HFF-Myc (cell line): ENCODE results near the gene SIPA1.

Experiments
- DNase-seq: peaks from one replicate; pipeline ENCODE4 v3.0.0-alpha.2; 2011; ENCODE audit warnings: low read depth; ENCODE audit errors: extremely low read depth
- H3K4me3 ChIP-seq: replicated peaks from 2 replicates; pipeline ENCODE4 v1.5.1; 2011; ENCODE audit warnings: low read depth, mild to moderate bottlenecking, control low read depth, low read length
- TF ChIP-seq, protein P1 (sequence below): IDR thresholded peaks from 2 replicates; pipeline ENCODE4 v1.5.1; 2012; ENCODE audit warnings: mild to moderate bottlenecking, low read depth, low read length, control low read depth; ENCODE audit errors: missing control alignments

SIPA1 gene

GRCh38 chr11:65639623-65640482 lies 2.0 kb downstream of the SIPA1 start:
- H3K4me3 ChIP-seq = no peak overlapping the region
- no peak for DNase-seq
- TF ChIP-seq, protein P1, sequence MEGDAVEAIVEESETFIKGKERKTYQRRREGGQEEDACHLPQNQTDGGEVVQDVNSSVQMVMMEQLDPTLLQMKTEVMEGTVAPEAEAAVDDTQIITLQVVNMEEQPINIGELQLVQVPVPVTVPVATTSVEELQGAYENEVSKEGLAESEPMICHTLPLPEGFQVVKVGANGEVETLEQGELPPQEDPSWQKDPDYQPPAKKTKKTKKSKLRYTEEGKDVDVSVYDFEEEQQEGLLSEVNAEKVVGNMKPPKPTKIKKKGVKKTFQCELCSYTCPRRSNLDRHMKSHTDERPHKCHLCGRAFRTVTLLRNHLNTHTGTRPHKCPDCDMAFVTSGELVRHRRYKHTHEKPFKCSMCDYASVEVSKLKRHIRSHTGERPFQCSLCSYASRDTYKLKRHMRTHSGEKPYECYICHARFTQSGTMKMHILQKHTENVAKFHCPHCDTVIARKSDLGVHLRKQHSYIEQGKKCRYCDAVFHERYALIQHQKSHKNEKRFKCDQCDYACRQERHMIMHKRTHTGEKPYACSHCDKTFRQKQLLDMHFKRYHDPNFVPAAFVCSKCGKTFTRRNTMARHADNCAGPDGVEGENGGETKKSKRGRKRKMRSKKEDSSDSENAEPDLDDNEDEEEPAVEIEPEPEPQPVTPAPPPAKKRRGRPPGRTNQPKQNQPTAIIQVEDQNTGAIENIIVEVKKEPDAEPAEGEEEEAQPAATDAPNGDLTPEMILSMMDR = no peak

GRCh38 chr11:65640483-65641296 lies 2.8 kb downstream of the SIPA1 start:
- TF ChIP-seq, protein P1 = no peak
- no peak overlapping the region for H3K4me3 ChIP-seq
- DNase-seq = no peak

GRCh38 chr11:65641297-65642013 lies 3.6 kb downstream of the SIPA1 start:
- TF ChIP-seq, protein P1 = no peak
- H3K4me3 ChIP-seq = no peak overlapping the region
- no peak for DNase-seq

DNA sequence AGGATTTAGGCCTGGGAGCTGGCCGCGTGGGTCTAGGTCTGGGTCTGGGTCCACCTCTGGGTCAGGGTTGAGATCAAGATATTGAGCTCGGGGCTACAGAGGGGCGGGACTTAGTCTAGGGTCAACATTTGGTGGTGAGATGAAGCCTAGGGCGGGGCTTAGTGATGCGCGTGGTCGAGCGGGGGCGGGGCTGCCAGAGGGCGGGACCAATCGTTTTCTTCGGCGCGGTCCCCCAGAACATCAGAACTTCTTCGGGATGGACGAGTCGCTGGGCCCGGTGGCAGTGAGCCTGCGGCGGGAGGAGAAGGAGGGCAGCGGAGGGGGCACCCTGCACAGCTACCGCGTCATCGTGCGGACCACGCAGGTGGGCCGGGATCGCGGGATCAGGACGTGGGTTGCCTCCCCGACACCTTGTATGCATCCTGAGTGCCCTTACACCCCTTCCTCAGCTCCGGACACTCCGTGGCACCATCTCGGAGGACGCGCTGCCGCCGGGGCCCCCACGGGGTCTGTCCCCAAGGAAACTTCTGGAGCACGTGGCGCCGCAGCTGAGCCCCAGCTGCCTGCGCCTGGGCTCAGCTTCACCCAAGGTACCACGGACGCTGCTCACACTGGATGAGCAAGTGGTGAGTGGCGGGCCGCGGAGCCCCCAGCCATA lies 4.2 kb downstream of the SIPA1 start:
- TF ChIP-seq, protein P1 = no peak
- H3K4me3 ChIP-seq = peak overlapping the region; percentile 5; the same call in 1 of the 2 replicates
- DNase-seq = no peak

GRCh38 chr11:65643971-65644370 lies 6.1 kb downstream of the SIPA1 start:
- no peak overlapping the region for H3K4me3 ChIP-seq
- TF ChIP-seq, protein P1 = no peak
- DNase-seq = no peak

- TF ChIP-seq, protein P1 = no peak
- no peak for DNase-seq
- no peak overlapping the region for H3K4me3 ChIP-seq
These were observed 6.9 kb downstream of the SIPA1 start for GRCh38 chr11:65644837-65645236.
